Bronchial epithelial cell (primary cell): ENCODE measurements around the gene PAX2. TPM values are rescaled to one million over a fixed set of nuclear protein-coding genes. Genes with fewer than 3 reads are reported as not detected.

Experiments used
- DNase-seq: peaks from one replicate; pipeline ENCODE4 v3.0.0-alpha.2; 2010; ENCODE audit warnings: low read depth
- FAIRE-seq: peaks from 2 replicates; lab custom pipeline; 2011; peaks lifted over from hg19 to GRCh38; lab: Jason Lieb, UNC
- H3K27me3 ChIP-seq: 2 replicates; pipeline ENCODE4 v1.5.1; 2011; ENCODE audit warnings: low read length; ENCODE audit not compliant: control insufficient read depth, insufficient read depth
- H3K36me3 ChIP-seq: 2 replicates; pipeline ENCODE4 v1.5.1; 2011; ENCODE audit warnings: low read length; ENCODE audit not compliant: control insufficient read depth, insufficient read depth
- H3K4me3 ChIP-seq: 2 replicates; pipeline ENCODE4 v1.5.1; 2011; ENCODE audit warnings: mild to moderate bottlenecking, low read depth, low read length, control low read depth
- total RNA-seq: library from RNA; depleted of rRNA; stranded (reverse); fragments of >200 nt; gene quantifications from 2 replicates; pipeline ENCODE4 v1.2.1, GENCODE V29; 2014
- TF ChIP-seq, protein P1 (sequence below): IDR thresholded peaks from 2 replicates; pipeline ENCODE4 v1.5.1; 2011; ENCODE audit warnings: mild to moderate bottlenecking, moderate library complexity, low read length, control low read depth, inconsistent platforms; ENCODE audit not compliant: insufficient read depth, severe bottlenecking

Gene PAX2
- total RNA-seq, 1 donor from 2014 or later = not detected

GRCh38 chr10:100769481-100769880 is 24.1 kb downstream of the PAX2 start:
- FAIRE-seq (no peak), DNase-seq (no peak)
- TF ChIP-seq, protein P1, sequence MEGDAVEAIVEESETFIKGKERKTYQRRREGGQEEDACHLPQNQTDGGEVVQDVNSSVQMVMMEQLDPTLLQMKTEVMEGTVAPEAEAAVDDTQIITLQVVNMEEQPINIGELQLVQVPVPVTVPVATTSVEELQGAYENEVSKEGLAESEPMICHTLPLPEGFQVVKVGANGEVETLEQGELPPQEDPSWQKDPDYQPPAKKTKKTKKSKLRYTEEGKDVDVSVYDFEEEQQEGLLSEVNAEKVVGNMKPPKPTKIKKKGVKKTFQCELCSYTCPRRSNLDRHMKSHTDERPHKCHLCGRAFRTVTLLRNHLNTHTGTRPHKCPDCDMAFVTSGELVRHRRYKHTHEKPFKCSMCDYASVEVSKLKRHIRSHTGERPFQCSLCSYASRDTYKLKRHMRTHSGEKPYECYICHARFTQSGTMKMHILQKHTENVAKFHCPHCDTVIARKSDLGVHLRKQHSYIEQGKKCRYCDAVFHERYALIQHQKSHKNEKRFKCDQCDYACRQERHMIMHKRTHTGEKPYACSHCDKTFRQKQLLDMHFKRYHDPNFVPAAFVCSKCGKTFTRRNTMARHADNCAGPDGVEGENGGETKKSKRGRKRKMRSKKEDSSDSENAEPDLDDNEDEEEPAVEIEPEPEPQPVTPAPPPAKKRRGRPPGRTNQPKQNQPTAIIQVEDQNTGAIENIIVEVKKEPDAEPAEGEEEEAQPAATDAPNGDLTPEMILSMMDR = no peak
- Histone ChIP-seq H3K4me3 (no peak overlapping the region), H3K36me3 (no peaks in the 10 kb centered on the region), H3K27me3 (peaks cover 3% of the 10 kb centered on the region)

DNA sequence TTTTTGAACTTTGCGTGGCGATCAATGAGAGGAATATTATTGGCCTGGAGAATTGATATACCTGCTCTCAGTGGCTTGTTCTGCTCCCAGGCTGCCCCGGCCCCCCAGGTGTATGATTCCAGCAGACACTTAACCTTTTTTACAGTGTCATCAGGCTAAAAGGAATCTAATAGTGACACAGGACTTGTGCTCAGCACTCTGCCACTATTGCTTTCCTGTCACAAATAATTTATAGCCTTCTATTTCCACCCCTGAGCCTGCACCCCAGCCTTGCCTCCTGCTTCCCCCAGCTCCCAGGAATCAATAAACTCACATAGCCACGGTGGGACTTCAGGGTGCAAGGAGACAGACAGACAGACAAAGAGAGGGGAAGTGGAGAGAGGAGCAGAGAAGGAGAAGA is 28.3 kb downstream of the PAX2 start:
- H3K4me3 ChIP-seq = no peak overlapping the region
- FAIRE-seq = no peak

GRCh38 chr10:100774223-100774622 is 28.8 kb downstream of the PAX2 start:
- FAIRE-seq (no peak), DNase-seq (no peak)
- Histone ChIP-seq H3K27me3 (peaks cover 3% of the 10 kb centered on the region), H3K36me3 (no peaks in the 10 kb centered on the region), H3K4me3 (no peak overlapping the region)
- TF ChIP-seq, protein P1 = no peak

More for the DNA sequence above, 28.3 kb downstream of the PAX2 start:
- no peak for DNase-seq
- TF ChIP-seq, protein P1 = no peak
- Histone ChIP-seq H3K27me3 (peaks cover 3% of the 10 kb centered on the region), H3K36me3 (no peaks in the 10 kb centered on the region)

DNA sequence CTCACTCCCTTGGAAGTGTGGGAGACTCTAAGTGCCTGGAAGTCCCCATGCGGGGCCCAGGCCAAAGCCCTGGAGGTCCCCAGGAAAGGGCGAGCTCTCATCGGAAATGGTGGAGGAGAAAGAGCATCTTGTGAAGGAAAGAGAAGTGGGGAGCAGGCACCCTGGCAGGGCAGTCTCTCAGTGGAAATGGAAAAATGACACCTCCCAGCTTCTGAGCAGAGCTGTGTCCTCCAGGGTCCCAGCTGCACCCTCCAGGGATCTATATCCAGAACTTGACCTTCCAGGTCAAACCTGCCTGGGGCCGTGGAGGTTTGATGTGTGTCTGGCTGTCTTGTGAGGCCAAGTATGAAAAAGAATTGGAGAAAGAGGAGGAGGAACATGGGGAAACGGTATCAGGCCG is 29.5 kb downstream of the PAX2 start:
- DNase-seq = no peak
- TF ChIP-seq, protein P1 = no peak
- FAIRE-seq = no peak
- H3K4me3 ChIP-seq = no peak overlapping the region
- no peaks in the 10 kb centered on the region for H3K36me3 ChIP-seq
- peaks cover 3% of the 10 kb centered on the region for H3K27me3 ChIP-seq

- DNase-seq (no peak), FAIRE-seq (no peak)
- Histone ChIP-seq H3K36me3 (no peaks in the 10 kb centered on the region), H3K4me3 (no peak overlapping the region), H3K27me3 (no peaks in the 10 kb centered on the region)
- TF ChIP-seq, protein P1 = no peak
Observed at GRCh38 chr10:100775386-100775785, 30.0 kb downstream of the PAX2 start.

- H3K27me3 ChIP-seq = no peaks in the 10 kb centered on the region
- H3K4me3 ChIP-seq = no peak overlapping the region
- no peak for DNase-seq
- TF ChIP-seq, protein P1 = no peak
- no peak for FAIRE-seq
- no peaks in the 10 kb centered on the region for H3K36me3 ChIP-seq
Observed at GRCh38 chr10:100775871-100776270, 30.5 kb downstream of the PAX2 start.
